ENCODE measurements around the gene SLC22A6.

Gene SLC22A6

GRCh38 chr11:62985041-62985750 is 429 bp upstream of the SLC22A6 start:
- no peak overlapping the region for H3K4me2 ChIP-seq (ENCODE audit: low read depth, low read length, poor library complexity, severe bottlenecking)
- TF ChIP-seq CTCF (IDR thresholded peaks at IDR 0.05; ENCODE audit: insufficient read depth, low read length, poor library complexity, severe bottlenecking) = no peak
- no peak for TF ChIP-seq EZH2phosphoT487 (conservative IDR thresholded peaks at IDR 0.05; ENCODE audit: low read length)
- no peak overlapping the region for H3K9ac ChIP-seq (ENCODE audit: low read length)
- H3K9me2 ChIP-seq (replicated peaks; ENCODE audit: insufficient read depth, low read length) = no peaks in the 10 kb centered on the region
- H3K79me2 ChIP-seq (ENCODE audit: insufficient read depth, low read length) = no peaks in the 10 kb centered on the region
- H3K27ac ChIP-seq (ENCODE audit: low read depth, low read length) = no peak overlapping the region
- no peaks in the 10 kb centered on the region for H3K36me3 ChIP-seq (ENCODE audit: low read length)
- no peaks in the 10 kb centered on the region for H4K20me1 ChIP-seq (ENCODE audit: low read depth, low read length)
- H3F3A ChIP-seq (ENCODE audit: insufficient read depth) = no peaks in the 10 kb centered on the region
- H3K4me3 ChIP-seq (ENCODE audit: insufficient read depth, low read length, poor library complexity, severe bottlenecking) = no peak overlapping the region
- H3K9me3 ChIP-seq (ENCODE audit: insufficient read depth, low read length) = no peaks in the 10 kb centered on the region
- H3K27me3 ChIP-seq (ENCODE audit: low read length) = no peaks in the 10 kb centered on the region
- no peak overlapping the region for H2AFZ ChIP-seq (ENCODE audit: low read depth, low read length, severe bottlenecking)

GRCh38 chr11:62983536-62984199 is 1.1 kb downstream of the SLC22A6 start:
- Histone ChIP-seq H3K9ac (ENCODE audit: low read length) (no peak overlapping the region), H3K27me3 (ENCODE audit: low read length) (no peaks in the 10 kb centered on the region), H3K79me2 (ENCODE audit: insufficient read depth, low read length) (no peaks in the 10 kb centered on the region), H3K36me3 (ENCODE audit: low read length) (no peaks in the 10 kb centered on the region), H3K27ac (ENCODE audit: low read depth, low read length) (no peak overlapping the region), H2AFZ (ENCODE audit: low read depth, low read length, severe bottlenecking) (no peak overlapping the region), H3F3A (ENCODE audit: insufficient read depth) (no peaks in the 10 kb centered on the region), H3K9me2 (replicated peaks; ENCODE audit: insufficient read depth, low read length) (no peaks in the 10 kb centered on the region), H3K4me3 (ENCODE audit: insufficient read depth, low read length, poor library complexity, severe bottlenecking) (no peak overlapping the region), H3K9me3 (ENCODE audit: insufficient read depth, low read length) (no peaks in the 10 kb centered on the region), H3K4me2 (ENCODE audit: low read depth, low read length, poor library complexity, severe bottlenecking) (no peak overlapping the region), H4K20me1 (ENCODE audit: low read depth, low read length) (no peaks in the 10 kb centered on the region)
- TF ChIP-seq EZH2phosphoT487 (conservative IDR thresholded peaks at IDR 0.05; ENCODE audit: low read length) (no peak), CTCF (IDR thresholded peaks at IDR 0.05; ENCODE audit: insufficient read depth, low read length, poor library complexity, severe bottlenecking) (no peak)

- Histone ChIP-seq H3K9me3 (ENCODE audit: insufficient read depth, low read length) (no peaks in the 10 kb centered on the region), H3K9me2 (replicated peaks; ENCODE audit: insufficient read depth, low read length) (no peaks in the 10 kb centered on the region), H3K27me3 (ENCODE audit: low read length) (no peaks in the 10 kb centered on the region), H3K79me2 (ENCODE audit: insufficient read depth, low read length) (no peaks in the 10 kb centered on the region), H3K36me3 (ENCODE audit: low read length) (no peaks in the 10 kb centered on the region), H3F3A (ENCODE audit: insufficient read depth) (no peaks in the 10 kb centered on the region), H3K4me3 (ENCODE audit: insufficient read depth, low read length, poor library complexity, severe bottlenecking) (no peak overlapping the region), H3K27ac (ENCODE audit: low read depth, low read length) (no peak overlapping the region), H4K20me1 (ENCODE audit: low read depth, low read length) (no peaks in the 10 kb centered on the region), H3K4me2 (ENCODE audit: low read depth, low read length, poor library complexity, severe bottlenecking) (no peak overlapping the region), H3K9ac (ENCODE audit: low read length) (no peak overlapping the region), H2AFZ (ENCODE audit: low read depth, low read length, severe bottlenecking) (no peak overlapping the region)
- TF ChIP-seq CTCF (IDR thresholded peaks at IDR 0.05; ENCODE audit: insufficient read depth, low read length, poor library complexity, severe bottlenecking) (no peak), EZH2phosphoT487 (conservative IDR thresholded peaks at IDR 0.05; ENCODE audit: low read length) (no peak)
These were observed 3.0 kb downstream of the SLC22A6 start for GRCh38 chr11:62981743-62982142.
